ENCODE data around the gene SYNE1.
A peak's percentile ranks its signal among the peaks of the same experiment; 100 is the strongest.

SYNE1 gene

GRCh38 chr6:152267967-152268845 lies 369.0 kb downstream of the SYNE1 start:
- peak; percentile 14 for DNase-seq

GRCh38 chr6:152265651-152266050 lies 371.5 kb downstream of the SYNE1 start:
- DNase-seq, result no peak

GRCh38 chr6:152263582-152263981 lies 373.6 kb downstream of the SYNE1 start:
- DNase-seq, result no peak

GRCh38 chr6:152261179-152261578 lies 376.0 kb downstream of the SYNE1 start:
- DNase-seq, result no peak

GRCh38 chr6:152259234-152259633 lies 377.9 kb downstream of the SYNE1 start:
- DNase-seq, result no peak

- no peak for DNase-seq
Observed at GRCh38 chr6:152257581-152257980, 379.6 kb downstream of the SYNE1 start.

GRCh38 chr6:152250127-152250526 lies 387.0 kb downstream of the SYNE1 start:
- no peak for DNase-seq

GRCh38 chr6:152248980-152249379 lies 388.2 kb downstream of the SYNE1 start:
- DNase-seq, result no peak

GRCh38 chr6:152246554-152247337 lies 390.4 kb downstream of the SYNE1 start:
- DNase-seq, result no peak

- no peak for DNase-seq
Observed at GRCh38 chr6:152244998-152245630, 392.0 kb downstream of the SYNE1 start.

GRCh38 chr6:152241013-152241766 lies 396.0 kb downstream of the SYNE1 start:
- DNase-seq, result no peak

- DNase-seq, result no peak
Observed at GRCh38 chr6:152240436-152240835, 396.7 kb downstream of the SYNE1 start.

- DNase-seq, result no peak
Observed at GRCh38 chr6:152236370-152237097, 400.6 kb downstream of the SYNE1 start.

- no peak for DNase-seq
Observed at GRCh38 chr6:152233547-152234320, 403.4 kb downstream of the SYNE1 start.

GRCh38 chr6:152232501-152233151 lies 404.5 kb downstream of the SYNE1 start:
- no peak for DNase-seq

GRCh38 chr6:152229330-152229729 lies 407.8 kb downstream of the SYNE1 start:
- no peak for DNase-seq

GRCh38 chr6:152226119-152226518 lies 411.0 kb downstream of the SYNE1 start:
- no peak for DNase-seq

- DNase-seq, result no peak
Observed at GRCh38 chr6:152225241-152225934, 411.8 kb downstream of the SYNE1 start.

- no peak for DNase-seq
Observed at GRCh38 chr6:152223636-152224035, 413.5 kb downstream of the SYNE1 start.
